Measurements from ENCODE around the gene COQ9.
"Not testable (repeated sequence)": the region's sequence is repeated elsewhere in the genome, so short reads cannot be mapped to it uniquely, and the experiment has no call there.

Gene COQ9

GRCh38 chr16:57497121-57497520 lies 49.8 kb downstream of the COQ9 start:
- Histone ChIP-seq H3K36me3 (no peaks in the 10 kb centered on the region), H3K27me3 (no peaks in the 10 kb centered on the region), H3K4me1 (no peaks in the 10 kb centered on the region), H3K27ac (no peak overlapping the region), H3K9me3 (no peaks in the 10 kb centered on the region), H3K4me3 (no peak overlapping the region)
- TF ChIP-seq CTCF (IDR thresholded peaks at IDR 0.05), result no peak
- intact Hi-C loops (cut with DNase I; ENCODE audit: low total_unique reads), result no loop called here
- no peak for DNase-seq

GRCh38 chr16:57498031-57498430 lies 50.8 kb downstream of the COQ9 start:
- Histone ChIP-seq H3K4me3 (no peak overlapping the region), H3K27ac (no peak overlapping the region), H3K36me3 (no peaks in the 10 kb centered on the region), H3K27me3 (no peaks in the 10 kb centered on the region), H3K4me1 (no peaks in the 10 kb centered on the region), H3K9me3 (no peaks in the 10 kb centered on the region)
- TF ChIP-seq CTCF (IDR thresholded peaks at IDR 0.05), result no peak
- DNase-seq, result no peak
- intact Hi-C loops (cut with DNase I; ENCODE audit: low total_unique reads), result no loop called here

GRCh38 chr16:57499941-57500340 lies 52.7 kb downstream of the COQ9 start:
- H3K4me1 ChIP-seq; intact Hi-C loops (cut with DNase I; ENCODE audit: low total_unique reads); H3K4me3 ChIP-seq; H3K36me3 ChIP-seq; H3K27me3 ChIP-seq; DNase-seq; H3K9me3 ChIP-seq; H3K27ac ChIP-seq: not testable (repeated sequence)

- Histone ChIP-seq H3K4me3 (no peak overlapping the region), H3K27me3 (no peaks in the 10 kb centered on the region), H3K9me3 (no peaks in the 10 kb centered on the region), H3K4me1 (no peaks in the 10 kb centered on the region), H3K36me3 (no peaks in the 10 kb centered on the region), H3K27ac (no peak overlapping the region)
- TF ChIP-seq CTCF (IDR thresholded peaks at IDR 0.05), result no peak
- intact Hi-C loops (cut with DNase I; ENCODE audit: low total_unique reads), result no loop called here
- no peak for DNase-seq
Measured at GRCh38 chr16:57500578-57501111, 53.4 kb downstream of the COQ9 start.

GRCh38 chr16:57501492-57501891 lies 54.2 kb downstream of the COQ9 start:
- DNase-seq, result no peak
- TF ChIP-seq CTCF (IDR thresholded peaks at IDR 0.05), result no peak
- Histone ChIP-seq H3K4me1 (no peaks in the 10 kb centered on the region), H3K9me3 (no peaks in the 10 kb centered on the region), H3K4me3 (no peak overlapping the region), H3K27ac (no peak overlapping the region), H3K27me3 (peaks cover 0 to 2% of the 10 kb centered on the region in 2 donors), H3K36me3 (no peaks in the 10 kb centered on the region)
- intact Hi-C loops (cut with DNase I; ENCODE audit: low total_unique reads), result no loop called here

- Histone ChIP-seq H3K27me3 (peaks cover 0 to 6% of the 10 kb centered on the region in 2 donors), H3K4me3 (no peak overlapping the region), H3K36me3 (no peaks in the 10 kb centered on the region), H3K27ac (no peak overlapping the region), H3K4me1 (no peaks in the 10 kb centered on the region), H3K9me3 (no peaks in the 10 kb centered on the region)
- no peak for TF ChIP-seq CTCF (IDR thresholded peaks at IDR 0.05)
- intact Hi-C loops (cut with DNase I; ENCODE audit: low total_unique reads), result no loop called here
- no peak for DNase-seq
Measured at GRCh38 chr16:57502048-57502775, 54.9 kb downstream of the COQ9 start.
